T-helper 1 cell treated with Interleukin-12 subunit alpha and Interleukin-12 subunit beta and Interleukin-4 antibody, amounts not matched to agents 30 μg/mL and 1 μg/mL, for 36 hours (primary cell): Measurements from ENCODE around the gene SPINDOC.

Experiments
- H3K27ac Mint-ChIP-seq: one replicate; pipeline ENCODE4 v1.8.0; 2021; ENCODE audit warnings: mild to moderate bottlenecking, mixed read lengths
- H3K27me3 Mint-ChIP-seq: one replicate; pipeline ENCODE4 v1.8.0; 2021; ENCODE audit warnings: low read depth, mixed read lengths
- H3K36me3 Mint-ChIP-seq: one replicate; pipeline ENCODE4 v1.8.0; 2021; ENCODE audit warnings: low read depth, mixed read lengths
- H3K4me1 Mint-ChIP-seq: one replicate; pipeline ENCODE4 v1.8.0; 2021; ENCODE audit warnings: low read depth, mixed read lengths
- H3K4me3 Mint-ChIP-seq: one replicate; pipeline ENCODE4 v1.8.0; 2021; ENCODE audit warnings: mild to moderate bottlenecking, moderate library complexity, mixed read lengths
- H3K9me3 Mint-ChIP-seq: one replicate; pipeline ENCODE4 v1.8.0; 2021; ENCODE audit warnings: mixed read lengths

The SPINDOC gene

GRCh38 chr11:63870351-63871140, 57.3 kb downstream of the SPINDOC start:
- Mint-ChIP-seq H3K27me3 (no peaks in the 10 kb centered on the region), H3K4me1 (peaks cover 64% of the 10 kb centered on the region), H3K36me3 (peaks cover 29% of the 10 kb centered on the region), H3K4me3 (no peak overlapping the region), H3K27ac (peak overlapping the region; percentile 68), H3K9me3 (no peaks in the 10 kb centered on the region)

- H3K4me1 Mint-ChIP-seq, result peaks cover 49% of the 10 kb centered on the region
Measured at GRCh38 chr11:63871962-63872799, 58.9 kb downstream of the SPINDOC start.

GRCh38 chr11:63872800-63873197, 59.5 kb downstream of the SPINDOC start:
- H3K4me3 Mint-ChIP-seq, result peak overlapping the region; percentile 37
- no peaks in the 10 kb centered on the region for H3K9me3 Mint-ChIP-seq
- no peak overlapping the region for H3K27ac Mint-ChIP-seq
- peaks cover 44% of the 10 kb centered on the region for H3K4me1 Mint-ChIP-seq
- no peaks in the 10 kb centered on the region for H3K27me3 Mint-ChIP-seq
- H3K36me3 Mint-ChIP-seq, result peaks cover 16% of the 10 kb centered on the region

More at GRCh38 chr11:63871962-63872799, 58.9 kb downstream of the SPINDOC start:
- H3K36me3 Mint-ChIP-seq, result peaks cover 19% of the 10 kb centered on the region
- H3K4me3 Mint-ChIP-seq, result peak overlapping the region; percentile 21
- no peak overlapping the region for H3K27ac Mint-ChIP-seq
- no peaks in the 10 kb centered on the region for H3K27me3 Mint-ChIP-seq
- H3K9me3 Mint-ChIP-seq, result no peaks in the 10 kb centered on the region

GRCh38 chr11:63873311-63873710, 60.1 kb downstream of the SPINDOC start:
- Mint-ChIP-seq H3K4me3 (no peak overlapping the region), H3K27ac (no peak overlapping the region), H3K36me3 (peaks cover 15% of the 10 kb centered on the region), H3K27me3 (no peaks in the 10 kb centered on the region), H3K9me3 (no peaks in the 10 kb centered on the region), H3K4me1 (peaks cover 45% of the 10 kb centered on the region)

GRCh38 chr11:63874511-63874910, 61.3 kb downstream of the SPINDOC start:
- peaks cover 34% of the 10 kb centered on the region for H3K4me1 Mint-ChIP-seq
- H3K27ac Mint-ChIP-seq, result no peak overlapping the region
- no peaks in the 10 kb centered on the region for H3K27me3 Mint-ChIP-seq
- no peaks in the 10 kb centered on the region for H3K9me3 Mint-ChIP-seq
- no peak overlapping the region for H3K4me3 Mint-ChIP-seq
- H3K36me3 Mint-ChIP-seq, result peaks cover 11% of the 10 kb centered on the region

- H3K27ac Mint-ChIP-seq, result no peak overlapping the region
Measured at GRCh38 chr11:63875506-63876065, 62.3 kb downstream of the SPINDOC start.

GRCh38 chr11:63876616-63877015, 63.4 kb downstream of the SPINDOC start:
- H3K4me1 Mint-ChIP-seq, result peaks cover 32% of the 10 kb centered on the region
- no peak overlapping the region for H3K4me3 Mint-ChIP-seq
- no peaks in the 10 kb centered on the region for H3K9me3 Mint-ChIP-seq
- H3K27me3 Mint-ChIP-seq, result no peaks in the 10 kb centered on the region
- H3K27ac Mint-ChIP-seq, result no peak overlapping the region
- peaks cover 8% of the 10 kb centered on the region for H3K36me3 Mint-ChIP-seq

More at GRCh38 chr11:63875506-63876065, 62.3 kb downstream of the SPINDOC start:
- H3K4me1 Mint-ChIP-seq, result peaks cover 34% of the 10 kb centered on the region
- H3K36me3 Mint-ChIP-seq, result peaks cover 10% of the 10 kb centered on the region
- H3K4me3 Mint-ChIP-seq, result no peak overlapping the region
- no peaks in the 10 kb centered on the region for H3K27me3 Mint-ChIP-seq
- no peaks in the 10 kb centered on the region for H3K9me3 Mint-ChIP-seq
